HEK293 (cell line): ENCODE results near the gene MAPK9.

Source experiments
- CTCF ChIA-PET: fragments of 350-600 bp; formaldehyde crosslinking; extraction: SDS; loops from one replicate; lab custom pipeline; 2021; ENCODE audit warnings: antibody characterized with exemption; lab: Yijun Ruan, JAX
- POLR2A ChIA-PET: fragments of 300-600 bp; formaldehyde crosslinking; extraction: SDS; loops from one replicate; lab custom pipeline; 2020; ENCODE audit warnings: antibody characterized with exemption, inconsistent platforms; lab: Yijun Ruan, JAX
- H3K27ac ChIP-seq: fragments of 200-500 bp; sonication (Bioruptor generic); 2 replicates; pipeline ENCODE4 v1.5.1; 2014; ENCODE audit warnings: low read depth, low read length, control low read depth, inconsistent platforms; ENCODE audit errors: extremely low read depth
- H3K36me3 ChIP-seq, 2 experiments: fragments of 200-500 bp in 1 of 2; sonication (Bioruptor generic) in 1 of 2; 1 replicate in 1 of 2; 2 replicates in 1 of 2; pipeline ENCODE4 v1.5.1; 2014 to 2017; ENCODE audit warnings: inconsistent platforms in 2 of 2, low read length in 2 of 2; ENCODE audit not compliant: control insufficient read depth in 2 of 2, insufficient read depth in 1 of 2
- H3K4me1 ChIP-seq: fragments of 200-500 bp; sonication (Bioruptor generic); 2 replicates; pipeline ENCODE4 v1.5.1; 2014; ENCODE audit warnings: mild to moderate bottlenecking, low read length, inconsistent platforms; ENCODE audit not compliant: control insufficient read depth, insufficient read depth
- H3K4me3 ChIP-seq: 2 replicates; pipeline ENCODE4 v1.5.1; 2011; ENCODE audit warnings: low read depth, mild to moderate bottlenecking, control low read depth, low read length, moderate library complexity
- H3K9me3 ChIP-seq: fragments of 200-500 bp; sonication (Bioruptor generic); 2 replicates; pipeline ENCODE4 v1.5.1; 2014; ENCODE audit warnings: low read depth, low read length, inconsistent platforms; ENCODE audit not compliant: control insufficient read depth, insufficient read depth
- SETDB1 ChIP-seq: IDR thresholded peaks from one replicate; pipeline ENCODE4 v1.6.1; 2017; ENCODE audit warnings: mild to moderate bottlenecking, low read length, moderate library complexity, mixed read lengths; ENCODE audit not compliant: insufficient read length
- TRIM28 ChIP-seq: IDR thresholded peaks from 2 replicates; pipeline ENCODE4 v1.6.1; 2011; ENCODE audit warnings: low read length, control low read depth, borderline replicate concordance
- ZBTB11 ChIP-seq: fragments of 450-650 bp; formaldehyde crosslinking; conservative IDR thresholded peaks from 2 replicates; pipeline ENCODE4 v1.5.1; 2016; ENCODE audit warnings: low read depth, missing biosample characterization, missing genetic modification characterization
- ZNF26 ChIP-seq: fragments of 450-650 bp; formaldehyde crosslinking; IDR thresholded peaks from 2 replicates; pipeline ENCODE4 v1.5.1; 2016; ENCODE audit warnings: missing biosample characterization, missing genetic modification characterization
- ZNF274 ChIP-seq, 2 experiments: fragments of 200-500 bp in 1 of 2; fragments of 450-650 bp in 1 of 2; sonication (Bioruptor generic) in 1 of 2; formaldehyde crosslinking in 1 of 2; IDR thresholded peaks; 2 replicates each; pipeline versions ENCODE4 v1.5.1 to v1.6.1; 2014 to 2016; ENCODE audit warnings: borderline replicate concordance in 1 of 2, inconsistent platforms in 1 of 2, low read length in 1 of 2, missing biosample characterization in 1 of 2, missing genetic modification characterization in 1 of 2
- ZNF280D ChIP-seq: fragments of 450-650 bp; formaldehyde crosslinking; IDR thresholded peaks from 2 replicates; pipeline ENCODE4 v1.5.1; 2016; ENCODE audit warnings: missing biosample characterization, missing genetic modification characterization
- ZNF529 ChIP-seq: fragments of 450-650 bp; formaldehyde crosslinking; IDR thresholded peaks from 2 replicates; pipeline ENCODE4 v1.5.1; 2017; ENCODE audit warnings: missing genetic modification characterization, missing biosample characterization; ENCODE audit not compliant: insufficient replicate concordance
- ZNF549 ChIP-seq: fragments of 450-650 bp; IDR thresholded peaks from 2 replicates; pipeline ENCODE4 v1.5.1; 2018; ENCODE audit warnings: missing biosample characterization, missing genetic modification characterization, mild to moderate bottlenecking, inconsistent platforms, moderate library complexity
- ZNF560 ChIP-seq: fragments of 450-650 bp; formaldehyde crosslinking; IDR thresholded peaks from 2 replicates; pipeline ENCODE4 v1.5.1; 2017; ENCODE audit warnings: missing biosample characterization, missing genetic modification characterization, borderline replicate concordance
- ZNF610 ChIP-seq: fragments of 450-650 bp; formaldehyde crosslinking; IDR thresholded peaks from 2 replicates; pipeline ENCODE4 v1.5.1; 2016; ENCODE audit warnings: missing biosample characterization, missing genetic modification characterization, borderline replicate concordance
- ZNF626 ChIP-seq: fragments of 450-650 bp; sonication (Bioruptor Pico); formaldehyde crosslinking; IDR thresholded peaks from 2 replicates; pipeline ENCODE4 v1.5.1; 2018; ENCODE audit warnings: missing biosample characterization, missing genetic modification characterization, inconsistent platforms

MAPK9 gene

GRCh38 chr5:180259260-180259611 lies 32.6 kb downstream of the MAPK9 start:
- Histone ChIP-seq H3K27ac (no peak overlapping the region), H3K4me1 (no peaks in the 10 kb centered on the region), H3K4me3 (no peak overlapping the region), H3K36me3 (peaks cover 23 to 83% of the 10 kb centered on the region in 2 experiments), H3K9me3 (no peaks in the 10 kb centered on the region; the same call in 1 of the 2 replicates)
- TF ChIP-seq ZNF26 (tag by site-specific recombination) (no peak), TRIM28 (peak; percentile 66; the same call in 1 of the 2 replicates), ZNF274 (IDR thresholded peaks at IDR 0.05; ENCODE audit: low read length) (peak; percentile 69), ZNF274 (tag by site-specific recombination; IDR thresholded peaks at IDR 0.05; ENCODE audit: borderline replicate concordance) (peak; percentile 88; the same call in 1 of the 2 replicates), SETDB1 (peak; percentile 85)
- ChIA-PET POLR2A (no interaction called here), CTCF (no interaction called here)

GRCh38 chr5:180253036-180253824 lies 38.7 kb downstream of the MAPK9 start:
- CTCF ChIA-PET: no interaction called here
- peaks cover 4 to 81% of the 10 kb centered on the region in 2 experiments for H3K36me3 ChIP-seq
- H3K4me1 ChIP-seq: no peaks in the 10 kb centered on the region
- TF ChIP-seq TRIM28: peak; percentile 98
- TF ChIP-seq ZNF549: no peak
- TF ChIP-seq SETDB1: peak; percentile 95
- TF ChIP-seq ZNF280D (tag by site-specific recombination): peak; percentile 90; the same call in 1 of the 2 replicates
- TF ChIP-seq ZBTB11: no peak
- peak; percentile 42; the same call in 1 of the 2 replicates for TF ChIP-seq ZNF610 (tag by site-specific recombination)
- TF ChIP-seq ZNF529 (tag by site-specific recombination): peak; percentile 68
- TF ChIP-seq ZNF560 (tag by site-specific recombination): 0 out of 2 replicates have a peak, but pooled peaks have one; percentile 14
- peak; percentile 82; the same call in 1 of the 2 replicates for TF ChIP-seq ZNF626
- H3K27ac ChIP-seq: no peak overlapping the region
- H3K9me3 ChIP-seq: no peaks in the 10 kb centered on the region; the same call in 1 of the 2 replicates
- POLR2A ChIA-PET: no interaction called here
- no peak overlapping the region for H3K4me3 ChIP-seq
